ENCODE results near the gene AK8.

AK8 gene

GRCh38 chr9:132770770-132771310, 107.2 kb downstream of the AK8 start:
- no peak for DNase-seq (ENCODE audit: low read depth)

- DNase-seq (ENCODE audit: low read depth), result peak; percentile 44
These were observed 107.9 kb downstream of the AK8 start for GRCh38 chr9:132769906-132770769.

GRCh38 chr9:132768932-132769905, 108.9 kb downstream of the AK8 start:
- peak; percentile 40 for DNase-seq (ENCODE audit: low read depth)

GRCh38 chr9:132763574-132763973, 114.5 kb downstream of the AK8 start:
- DNase-seq (ENCODE audit: low read depth), result no peak

- no peak for DNase-seq (ENCODE audit: low read depth)
These were observed 115.2 kb downstream of the AK8 start for GRCh38 chr9:132762896-132763295.

- DNase-seq (ENCODE audit: low read depth), result no peak
These were observed 116.5 kb downstream of the AK8 start for GRCh38 chr9:132761602-132762001.

- DNase-seq (ENCODE audit: low read depth), result no peak
These were observed 118.0 kb downstream of the AK8 start for GRCh38 chr9:132760057-132760456.

GRCh38 chr9:132757016-132757415, 121.1 kb downstream of the AK8 start:
- DNase-seq (ENCODE audit: low read depth), result no peak

- DNase-seq (ENCODE audit: low read depth), result no peak
These were observed 121.8 kb downstream of the AK8 start for GRCh38 chr9:132756214-132756845.

GRCh38 chr9:132755096-132755495, 123.0 kb downstream of the AK8 start:
- no peak for DNase-seq (ENCODE audit: low read depth)

GRCh38 chr9:132754236-132754635, 123.8 kb downstream of the AK8 start:
- no peak for DNase-seq (ENCODE audit: low read depth)

- no peak for DNase-seq (ENCODE audit: low read depth)
These were observed 124.5 kb downstream of the AK8 start for GRCh38 chr9:132753593-132753880.

GRCh38 chr9:132752877-132753592, 125.0 kb downstream of the AK8 start:
- no peak for DNase-seq (ENCODE audit: low read depth)

- no peak for DNase-seq (ENCODE audit: low read depth)
These were observed 127.4 kb downstream of the AK8 start for GRCh38 chr9:132750668-132751067.

- no peak for DNase-seq (ENCODE audit: low read depth)
These were observed 128.8 kb downstream of the AK8 start for GRCh38 chr9:132749306-132749705.

GRCh38 chr9:132748450-132748849, 129.6 kb downstream of the AK8 start:
- no peak for DNase-seq (ENCODE audit: low read depth)

GRCh38 chr9:132745756-132746709, 132.1 kb downstream of the AK8 start:
- no peak for DNase-seq (ENCODE audit: low read depth)

- DNase-seq (ENCODE audit: low read depth), result no peak
These were observed 133.0 kb downstream of the AK8 start for GRCh38 chr9:132744881-132745755.

- no peak for DNase-seq (ENCODE audit: low read depth)
These were observed 134.1 kb downstream of the AK8 start for GRCh38 chr9:132743931-132744479.

Data from activated T-helper 1 cell treated with Interleukin-2 at 50 U/mL for 16 hours (primary cell).